HUES64 (cell line): Measurements from ENCODE around the gene PTGR2.
"Not testable (repeated sequence)": the region's sequence is repeated elsewhere in the genome, so short reads cannot be mapped to it uniquely, and the experiment has no call there.

Experiments
- H3K27ac ChIP-seq: 2 replicates; pipeline ENCODE4 v1.7.0; 2013; ENCODE audit warnings: low read depth, low read length, inconsistent platforms
- H3K27me3 ChIP-seq: 2 replicates; pipeline ENCODE4 v1.6.1; 2013; ENCODE audit warnings: mild to moderate bottlenecking, low read length; ENCODE audit not compliant: insufficient read depth
- H3K36me3 ChIP-seq: 2 replicates; pipeline ENCODE4 v1.6.1; 2013; ENCODE audit warnings: mild to moderate bottlenecking, low read length; ENCODE audit not compliant: insufficient read depth
- H3K4me1 ChIP-seq: 2 replicates; pipeline ENCODE4 v1.6.1; 2013; ENCODE audit warnings: mild to moderate bottlenecking, low read length, moderate library complexity; ENCODE audit not compliant: insufficient read depth
- H3K4me3 ChIP-seq: 2 replicates; pipeline ENCODE4 v1.5.1; 2013; ENCODE audit warnings: mild to moderate bottlenecking, low read length, moderate library complexity
- H3K9ac ChIP-seq: 2 replicates; pipeline ENCODE4 v1.6.1; 2013; ENCODE audit warnings: mild to moderate bottlenecking, low read depth, low read length
- H3K9me3 ChIP-seq: 2 replicates; pipeline ENCODE4 v1.6.1; 2013; ENCODE audit warnings: low read depth, low read length; ENCODE audit not compliant: insufficient read depth
- WGBS: fragments of 150-250, 120-280 bp; methylation state at CpG from one replicate; pipeline ENCODE4 v1.1.7; 2013; ENCODE audit warnings: missing lambda C conversion rate; 5-methylcytosine and 5-hydroxymethylcytosine counted together

The PTGR2 gene

GRCh38 chr14:73916324-73916723 is 64.7 kb downstream of the PTGR2 start:
- Histone ChIP-seq H3K9me3 (peaks cover 3% of the 10 kb centered on the region; the same call in 1 of the 2 replicates), H3K36me3 (peaks cover 51% of the 10 kb centered on the region), H3K4me1 (no peaks in the 10 kb centered on the region), H3K27me3 (no peaks in the 10 kb centered on the region), H3K27ac (no peak overlapping the region), H3K4me3 (no peak overlapping the region), H3K9ac (no peak overlapping the region)
- 97% methylated on average over 6 of the region's 6 CpGs for WGBS

- H3K4me1 ChIP-seq, H3K27me3 ChIP-seq, H3K9me3 ChIP-seq, H3K4me3 ChIP-seq, H3K9ac ChIP-seq, H3K27ac ChIP-seq: not testable (repeated sequence)
- WGBS = 95% methylated on average over 2 of the region's 2 CpGs
- peaks cover 57% of the 10 kb centered on the region for H3K36me3 ChIP-seq
These were observed 67.8 kb downstream of the PTGR2 start for GRCh38 chr14:73919457-73919856.

GRCh38 chr14:73924337-73924736 is 72.7 kb downstream of the PTGR2 start:
- H3K9me3 ChIP-seq = no peaks in the 10 kb centered on the region
- no peak overlapping the region for H3K27ac ChIP-seq
- WGBS = 85% methylated on average over 5 of the region's 5 CpGs
- H3K9ac ChIP-seq = no peak overlapping the region
- no peaks in the 10 kb centered on the region for H3K27me3 ChIP-seq
- H3K4me3 ChIP-seq = no peak overlapping the region
- H3K4me1 ChIP-seq = no peaks in the 10 kb centered on the region
- peaks cover 85% of the 10 kb centered on the region for H3K36me3 ChIP-seq
